ENCODE data around the gene PKP4.
"Not testable (repeated sequence)": the region's sequence is repeated elsewhere in the genome, so short reads cannot be mapped to it uniquely, and the experiment has no call there.

Gene PKP4

DNA sequence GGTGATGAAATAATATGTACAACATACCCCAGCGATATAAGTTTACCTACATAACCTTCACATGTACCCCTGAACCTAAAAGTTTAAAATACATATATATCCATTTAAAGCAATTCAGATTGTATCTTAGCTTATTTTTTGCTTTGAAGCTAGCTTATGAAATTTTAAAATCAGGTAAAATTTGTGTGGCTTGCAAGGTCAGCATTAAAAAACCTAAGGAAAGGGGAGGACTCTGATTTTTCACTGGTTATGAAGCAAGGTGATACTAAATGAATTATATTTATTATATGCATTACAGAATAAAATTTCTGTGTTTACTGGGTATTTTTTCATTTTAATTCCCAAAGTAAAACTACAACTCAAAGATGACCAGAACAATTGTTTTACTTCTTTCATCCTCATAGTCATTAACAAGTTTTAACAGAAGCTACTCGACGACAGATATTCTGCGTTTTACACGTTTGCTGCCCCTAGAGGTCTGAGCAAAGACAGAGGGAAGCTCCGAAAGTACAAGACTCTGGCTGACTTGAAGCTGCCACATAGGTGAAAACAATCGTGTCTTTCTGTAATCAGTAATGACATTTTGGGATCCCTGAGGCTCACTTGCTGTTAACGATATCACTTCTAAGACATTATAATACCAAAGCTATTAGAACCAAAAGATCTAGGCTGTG is 17.1 kb downstream of the PKP4 start:
- DNase-seq: peak; percentile 16

DNA sequence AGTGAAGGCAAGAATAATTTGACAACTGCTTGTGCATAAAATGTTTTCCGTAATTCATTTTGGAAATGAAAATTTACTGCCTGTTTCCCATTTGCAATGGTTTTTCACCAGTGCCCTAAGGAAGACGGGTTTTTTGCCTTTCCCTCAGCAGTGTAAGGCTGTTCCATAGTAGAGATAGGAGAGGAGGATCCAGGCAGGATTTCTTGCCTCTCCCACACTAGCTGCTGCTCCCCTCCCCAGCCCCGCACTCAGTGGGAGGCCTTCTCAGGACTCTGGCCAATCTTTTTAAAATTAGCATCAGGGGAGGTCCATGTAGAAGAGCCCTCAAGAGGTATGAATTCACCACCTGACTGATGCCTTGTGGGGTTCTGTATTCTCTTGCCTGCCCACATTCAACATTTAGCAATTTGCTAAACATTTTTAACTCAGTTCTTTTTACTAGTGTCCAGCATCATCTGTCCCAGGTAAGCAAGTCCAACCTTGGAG is 17.8 kb downstream of the PKP4 start:
- not testable (repeated sequence) for DNase-seq

DNA sequence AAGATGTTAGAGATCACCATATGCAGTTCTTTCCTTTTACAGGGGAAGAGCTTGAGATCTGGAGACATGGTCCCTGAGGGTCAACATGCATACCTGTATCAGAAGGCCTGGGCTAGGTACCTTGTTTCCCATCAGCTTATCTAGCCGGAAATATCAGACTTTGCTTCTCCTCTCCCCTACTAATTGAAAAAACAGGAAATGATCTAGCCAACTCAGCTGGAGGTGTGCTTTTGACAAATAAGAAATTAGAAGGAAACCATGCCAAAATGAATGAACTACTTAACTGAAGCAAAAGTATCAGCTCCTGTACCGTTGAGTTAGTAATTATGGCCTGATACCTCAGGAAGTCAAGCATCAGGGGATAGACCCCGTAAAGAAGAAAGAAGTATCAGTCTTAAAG is 20.4 kb downstream of the PKP4 start:
- no peak for DNase-seq

DNA sequence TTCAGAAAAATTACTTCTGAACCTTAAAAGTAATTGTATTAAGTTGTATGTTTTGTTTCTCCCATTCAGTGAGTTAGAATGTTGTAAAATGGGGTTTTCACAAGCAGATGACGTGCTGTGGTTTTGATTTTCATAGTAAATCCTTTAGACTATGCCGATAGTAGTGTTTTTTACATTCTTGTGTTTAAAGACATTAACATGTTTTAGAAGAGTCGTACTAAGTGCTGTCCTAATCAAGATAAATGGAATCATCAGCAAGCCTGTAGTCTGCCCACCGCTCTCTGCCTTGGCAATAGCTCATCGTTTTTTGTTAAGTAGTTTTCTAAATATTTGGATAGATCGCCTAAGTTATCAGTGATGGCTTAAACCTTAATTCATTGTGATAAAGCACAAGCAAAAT is 21.5 kb downstream of the PKP4 start:
- no peak for DNase-seq

DNA sequence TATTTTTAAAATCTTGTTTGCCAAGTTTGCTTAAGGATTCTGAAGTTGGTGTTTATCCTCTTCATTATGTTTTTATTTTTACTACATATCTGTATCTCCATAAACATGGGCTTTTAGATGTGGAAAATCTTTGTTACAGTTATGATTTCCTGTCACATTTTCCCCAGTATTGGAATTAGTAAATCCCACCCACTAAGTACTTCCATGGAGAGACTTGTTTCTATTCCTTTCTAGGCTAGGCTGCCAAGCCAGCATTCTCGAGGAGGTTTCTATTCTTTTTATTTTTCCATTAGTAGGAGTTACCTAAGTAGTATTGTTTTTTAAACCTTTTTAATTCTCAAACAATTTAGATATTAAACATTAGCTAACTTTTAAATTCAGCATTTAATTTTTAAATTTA is 22.1 kb downstream of the PKP4 start:
- no peak for DNase-seq

DNA sequence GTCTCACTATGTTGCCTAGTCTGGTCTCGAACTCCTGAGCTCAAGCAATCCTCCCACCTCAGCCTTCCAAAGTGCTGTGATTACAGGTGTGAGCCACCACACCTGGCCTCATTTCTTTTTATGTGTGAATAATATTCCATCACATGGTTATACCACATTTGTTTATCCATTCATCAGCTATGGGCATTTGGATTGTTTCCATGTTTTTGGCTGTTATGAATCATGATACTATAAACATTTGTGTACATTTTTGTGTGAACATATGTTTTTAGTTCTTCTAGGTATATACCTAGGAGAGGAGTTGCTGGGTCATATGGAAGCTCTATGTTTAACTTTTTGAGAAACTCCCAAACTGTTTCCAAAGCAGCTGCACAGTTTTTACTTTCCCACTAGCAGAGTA is 24.4 kb downstream of the PKP4 start:
- no peak for DNase-seq

DNA sequence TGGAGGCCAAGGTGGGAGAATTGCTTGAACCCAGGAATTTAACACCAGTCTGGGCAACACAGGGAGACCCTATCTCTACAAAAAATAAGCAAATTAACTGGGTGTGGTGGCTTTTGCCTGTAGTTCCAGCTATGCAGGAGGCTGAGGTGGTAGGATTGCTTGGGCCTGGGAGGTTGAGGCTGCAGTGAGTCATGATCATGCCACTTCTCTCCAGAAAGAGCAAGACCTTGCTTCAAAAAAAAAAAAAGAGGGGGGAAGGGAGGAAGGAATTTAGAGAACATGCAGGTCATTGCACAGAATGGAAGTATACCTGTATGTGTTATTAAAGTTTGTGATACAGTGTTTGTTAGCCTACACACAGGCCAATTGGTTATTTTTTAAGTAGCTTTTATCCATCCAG is 25.8 kb downstream of the PKP4 start:
- no peak for DNase-seq

DNA sequence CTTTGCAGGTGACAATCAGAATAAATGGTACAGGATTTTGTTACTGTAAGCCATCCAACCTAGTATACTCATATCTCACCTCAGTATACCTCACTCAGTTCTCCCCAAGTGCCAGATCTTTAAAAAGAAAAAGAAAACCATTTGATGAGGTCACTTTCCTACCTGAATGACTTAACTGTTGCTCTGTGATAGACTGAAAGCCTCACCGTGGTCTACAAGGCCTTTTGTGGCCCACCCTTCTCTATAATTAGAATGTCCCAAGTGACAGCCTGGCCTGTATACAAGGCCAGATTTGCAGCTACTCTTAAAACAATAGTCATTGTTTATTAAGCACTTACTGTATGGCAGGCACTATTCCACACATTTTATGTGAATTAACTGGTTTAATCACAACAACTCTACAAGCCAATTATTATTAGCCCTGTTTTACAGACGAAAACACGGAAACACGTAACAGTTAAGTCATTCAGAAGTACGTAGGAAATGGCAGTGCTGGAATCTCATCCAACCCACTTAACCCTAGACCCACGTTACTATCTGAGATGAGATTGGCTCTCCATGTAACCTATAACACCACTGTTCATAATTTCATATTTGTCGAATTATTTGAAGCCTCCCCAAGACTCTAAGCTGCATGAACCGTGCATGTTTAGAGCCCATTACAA is 28.3 kb downstream of the PKP4 start:
- no peak for DNase-seq

DNA sequence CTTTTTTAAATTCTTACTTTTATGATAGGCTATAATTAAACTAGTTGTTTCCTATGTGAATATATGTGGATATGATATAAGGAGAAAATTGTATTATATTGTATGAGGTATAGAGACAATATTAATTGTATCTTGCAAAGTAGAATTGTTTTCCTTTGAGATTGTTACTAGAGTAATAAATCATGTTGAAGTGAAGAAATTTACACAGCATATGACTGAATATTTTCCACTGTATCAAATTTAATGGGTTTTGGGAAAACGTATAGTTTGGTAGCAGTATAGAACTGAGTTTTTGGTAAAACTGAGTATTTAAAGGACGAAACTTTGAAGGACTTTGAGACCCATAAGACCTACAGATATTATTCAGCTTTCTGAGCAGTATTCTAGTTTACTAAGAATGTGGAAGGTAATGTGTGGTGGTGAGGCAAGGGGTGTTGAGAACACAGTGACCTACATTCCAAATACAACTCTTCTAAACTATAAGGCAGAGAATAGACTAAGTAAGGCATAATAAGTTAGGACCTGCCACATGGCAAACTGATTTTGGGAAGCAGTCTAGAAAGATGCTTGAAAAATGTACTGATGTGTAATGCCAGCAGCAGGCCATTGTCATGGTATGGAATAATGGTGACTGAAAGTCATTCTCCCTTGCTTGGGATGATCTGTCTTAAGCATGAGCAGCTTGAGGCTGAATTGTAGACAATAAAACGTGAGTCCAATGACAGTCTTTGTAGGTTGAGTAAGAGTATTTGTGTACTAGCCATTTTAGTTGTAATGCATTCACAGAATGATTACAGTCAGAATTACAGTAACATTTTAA is 29.6 kb downstream of the PKP4 start:
- no peak for DNase-seq

DNA sequence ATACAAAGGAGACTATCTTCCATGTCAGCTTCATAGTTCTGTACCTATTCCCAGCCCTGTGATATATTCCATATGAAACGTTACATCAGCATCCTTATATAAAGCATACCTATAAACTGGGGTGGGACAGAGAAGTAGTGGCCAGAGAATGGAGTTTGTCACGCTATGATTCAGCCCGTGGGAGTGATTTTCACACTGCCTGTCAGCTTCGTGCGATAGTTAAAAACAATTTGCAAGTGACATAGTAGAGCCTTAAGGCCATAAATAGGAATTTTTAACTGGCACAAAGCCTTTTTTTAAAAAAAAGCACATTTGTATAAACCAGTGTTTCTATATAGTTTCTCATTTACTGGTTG is 30.2 kb downstream of the PKP4 start:
- no peak for DNase-seq

DNA sequence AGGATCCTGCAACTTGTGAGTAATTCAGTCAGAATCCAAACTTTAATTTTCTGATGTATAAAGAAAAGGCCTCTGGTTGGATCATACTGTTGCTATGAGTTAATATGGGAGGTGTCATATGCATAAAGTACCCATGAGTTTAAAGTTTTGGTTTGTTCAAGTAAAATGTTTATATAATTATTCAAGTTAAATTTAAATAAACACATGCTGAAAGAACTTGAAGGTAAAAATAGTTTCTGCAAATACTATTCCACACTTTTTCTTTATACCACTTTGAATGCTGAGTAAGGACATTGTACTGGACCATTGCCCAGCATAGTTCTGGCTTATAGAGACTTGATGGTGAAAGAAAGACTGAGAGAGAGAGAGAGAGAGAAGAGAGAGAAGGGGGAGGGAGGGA is 30.7 kb downstream of the PKP4 start:
- DNase-seq: no peak

DNA sequence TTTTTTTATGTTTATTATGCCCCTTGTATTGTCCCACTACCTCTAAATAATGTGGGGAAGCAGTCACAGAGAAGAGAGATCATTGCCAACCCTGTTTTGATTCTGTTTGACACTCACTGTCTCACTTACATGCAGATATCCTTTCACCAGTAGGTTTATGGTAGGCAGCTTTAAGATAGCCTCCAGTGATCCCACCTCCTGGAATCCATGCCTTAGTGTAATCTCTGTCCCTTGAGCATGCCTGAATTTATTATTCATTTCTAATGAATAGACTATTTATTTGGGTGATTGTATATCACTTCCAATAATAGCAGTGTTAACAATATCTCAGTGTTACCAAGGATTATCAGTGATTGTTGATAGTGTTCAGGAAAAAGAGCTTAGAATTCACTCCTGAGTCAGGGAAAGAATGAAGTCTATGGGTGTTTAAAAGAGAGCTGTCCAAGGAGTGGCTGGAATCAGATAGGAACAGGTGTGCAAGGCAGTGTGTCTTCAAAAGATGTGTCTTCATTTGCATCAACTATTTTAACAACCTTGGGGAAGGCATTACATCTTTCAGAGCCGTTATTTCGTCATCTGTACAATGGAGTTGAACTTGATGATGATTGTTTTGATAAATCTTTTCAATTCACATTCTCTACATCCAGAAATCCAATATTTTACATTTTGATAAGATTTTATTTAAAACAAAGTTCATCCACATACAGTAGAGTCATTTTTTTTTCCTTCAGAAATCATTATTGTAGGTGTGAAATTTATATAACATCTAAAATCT is 31.9 kb downstream of the PKP4 start:
- DNase-seq: no peak

DNA sequence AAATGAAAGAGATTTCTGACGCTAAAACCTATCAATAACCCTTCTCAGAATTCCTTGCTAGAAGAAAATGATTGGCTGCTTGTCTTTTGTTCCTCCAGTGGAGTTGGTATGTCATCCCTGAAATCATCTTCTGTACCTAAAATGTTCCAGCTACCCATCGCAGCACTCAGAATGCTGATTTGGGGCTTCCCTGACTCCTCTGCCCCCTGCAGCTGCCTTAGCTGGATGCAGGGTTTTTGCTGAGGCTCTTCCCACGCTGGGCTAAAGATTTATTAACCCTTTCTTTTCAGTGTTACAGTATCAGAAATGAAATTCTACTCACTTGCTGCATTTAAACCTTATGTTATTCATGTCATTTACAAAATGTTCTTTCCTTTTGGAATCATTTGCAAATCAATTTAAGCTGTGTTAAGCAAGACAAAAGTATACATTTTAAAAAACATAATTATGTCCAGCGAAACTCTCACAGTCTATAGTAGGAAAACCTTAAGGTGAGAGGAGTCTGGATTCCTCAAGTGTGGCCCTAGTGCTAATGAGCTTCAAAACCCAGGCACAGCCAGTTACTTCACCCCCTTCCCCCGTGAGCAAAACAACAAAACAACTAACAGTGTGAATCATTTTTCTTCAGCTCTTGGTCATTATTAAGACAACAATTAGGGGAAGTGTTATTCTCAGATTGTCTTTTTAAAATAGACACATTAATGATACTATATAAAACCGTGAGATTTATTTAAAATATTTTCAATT is 32.8 kb downstream of the PKP4 start:
- DNase-seq: no peak

DNA sequence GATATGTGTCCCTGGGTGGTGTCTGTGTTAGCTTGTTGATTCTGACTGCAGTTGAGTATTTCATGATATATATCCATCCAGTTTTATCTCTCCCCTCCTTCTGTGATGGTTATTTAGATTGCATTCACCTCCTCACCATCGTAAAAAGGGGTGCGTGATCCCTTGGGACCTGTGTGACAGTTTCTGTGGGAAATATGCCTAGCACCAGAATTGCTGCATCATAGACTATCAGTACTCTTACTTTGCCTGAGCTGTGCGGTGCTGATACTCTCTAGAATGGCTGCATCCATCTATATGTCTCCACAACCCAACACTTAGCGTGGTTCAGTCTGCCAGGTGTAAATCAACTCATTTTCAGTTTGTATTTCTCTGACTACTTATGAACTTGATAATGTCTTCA is 34.3 kb downstream of the PKP4 start:
- DNase-seq: no peak

DNA sequence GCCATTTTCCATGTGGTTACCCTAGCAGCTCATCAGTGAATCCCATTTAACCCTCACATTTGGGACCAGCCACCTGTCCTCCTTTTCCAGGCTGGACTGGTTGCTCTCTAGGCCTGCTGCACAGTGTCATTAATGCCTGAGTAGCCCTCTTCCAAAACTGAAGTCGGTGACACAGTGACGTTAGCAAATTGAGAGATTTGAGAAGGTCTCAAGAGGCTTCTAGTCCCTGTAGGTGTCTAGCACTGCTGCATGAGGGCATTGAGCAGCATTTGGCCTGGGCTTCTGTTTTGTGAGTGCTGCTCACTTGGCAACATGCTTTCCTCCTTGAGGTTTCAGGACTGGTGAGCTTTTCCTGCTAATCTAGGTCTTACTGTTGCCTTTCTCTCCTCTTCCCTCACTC is 36.7 kb downstream of the PKP4 start:
- no peak for DNase-seq

DNA sequence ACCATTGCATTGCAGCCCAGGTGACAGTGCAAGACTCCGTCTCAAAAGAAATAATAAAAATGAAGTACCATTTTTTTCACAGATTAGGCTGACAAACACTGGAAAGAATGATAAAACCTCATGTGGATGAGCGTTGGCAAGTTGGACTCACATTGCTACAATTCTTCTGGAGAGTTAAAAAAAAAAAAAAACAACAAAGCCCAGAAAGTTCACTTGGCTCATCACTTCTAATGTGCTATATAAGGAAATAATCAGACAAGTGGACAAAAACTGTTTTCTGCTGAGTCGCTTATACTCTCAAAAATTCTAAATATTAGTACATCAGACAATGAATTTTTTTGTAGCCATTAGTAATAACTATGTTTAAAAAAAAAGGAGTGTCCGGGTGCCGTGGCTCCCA is 38.4 kb downstream of the PKP4 start:
- DNase-seq: no peak

DNA sequence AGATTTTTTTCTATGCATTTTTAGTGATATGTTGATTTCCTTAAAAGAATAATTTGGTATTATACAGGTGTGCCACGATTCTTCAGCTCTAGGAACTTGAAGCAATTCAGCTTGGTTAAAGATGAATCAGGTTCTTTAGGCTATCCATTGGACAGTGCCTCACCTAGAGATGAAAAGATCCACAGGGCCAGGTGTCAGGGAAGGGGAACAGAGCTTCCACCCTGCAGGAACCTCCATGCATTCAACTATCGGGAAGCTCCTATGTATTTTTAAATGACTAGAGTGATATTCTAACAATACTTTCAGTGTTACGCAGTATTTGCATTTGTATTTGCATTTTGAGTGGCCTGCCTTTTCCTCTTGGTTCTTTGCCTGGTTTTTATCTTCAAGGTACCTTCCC is 40.2 kb downstream of the PKP4 start:
- no peak for DNase-seq

DNA sequence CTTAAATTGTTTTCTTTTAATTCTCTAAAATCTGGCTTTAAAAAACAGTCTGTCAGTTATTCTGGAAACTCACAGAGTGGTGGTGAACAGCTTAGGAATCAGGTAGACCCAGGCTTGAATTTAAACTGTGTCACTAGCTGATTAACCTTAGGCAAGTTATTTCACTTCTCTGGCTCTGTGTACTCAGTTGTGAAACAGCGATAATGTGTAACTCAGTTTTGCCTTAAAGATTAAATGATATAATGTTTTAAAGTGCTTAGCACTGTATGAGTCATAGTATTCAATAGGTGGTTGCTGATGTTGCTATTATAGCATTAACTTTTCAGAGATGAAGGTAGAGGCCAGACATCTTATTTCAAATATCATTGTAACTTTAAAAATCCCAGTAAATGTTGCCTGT is 40.7 kb downstream of the PKP4 start:
- peak; percentile 36 for DNase-seq

DNA sequence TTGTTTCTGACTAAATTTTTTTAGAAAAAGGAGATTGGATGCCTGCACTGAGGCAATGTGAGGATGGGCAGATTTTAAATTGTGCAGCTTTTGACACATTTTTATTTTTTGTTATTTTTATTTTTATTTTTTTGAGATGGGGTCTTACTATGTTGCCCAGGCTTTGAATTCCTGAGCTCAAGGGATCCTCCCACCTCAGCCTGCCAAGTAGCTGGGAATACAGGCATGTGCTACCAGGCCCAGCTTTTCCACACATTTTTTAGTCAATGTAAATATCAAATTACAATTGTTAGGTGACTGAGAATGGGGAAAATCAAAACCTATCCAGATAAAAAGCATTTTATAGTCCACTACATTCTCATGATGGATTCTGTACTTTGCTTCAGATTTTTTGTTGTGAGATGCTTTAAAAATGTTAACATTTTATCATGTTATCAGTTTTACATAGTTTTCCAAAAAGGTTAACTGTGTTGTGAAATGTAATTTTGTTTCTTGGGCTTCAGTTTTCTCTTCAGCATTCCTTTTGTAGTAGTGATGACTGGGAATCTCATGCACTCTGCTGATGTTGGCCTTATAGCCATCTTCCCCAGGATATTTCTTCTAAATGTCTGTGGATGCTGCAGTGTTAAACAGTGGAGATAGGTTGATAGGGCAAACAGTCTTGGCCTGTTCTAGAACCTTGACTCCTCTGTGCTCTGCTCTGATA is 41.4 kb downstream of the PKP4 start:
- DNase-seq: no peak

DNA sequence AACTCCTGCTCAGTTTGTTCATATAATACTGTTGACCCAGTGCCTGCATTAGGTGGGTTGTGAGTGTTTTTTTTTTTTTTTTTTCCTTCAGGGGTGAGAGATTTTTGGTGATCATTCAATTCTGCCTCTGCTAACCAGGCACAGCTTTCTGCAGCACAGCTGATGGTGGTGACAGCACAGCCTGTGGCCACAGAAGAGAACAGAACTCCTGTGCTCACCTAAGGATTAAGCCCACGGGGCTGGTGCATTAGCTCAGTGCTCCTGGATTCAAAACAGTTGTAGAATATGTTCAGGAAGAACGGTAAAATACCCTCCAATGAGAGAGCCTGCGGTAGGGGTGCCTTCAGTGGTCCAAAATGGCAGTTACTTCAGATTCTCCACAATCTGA is 42.0 kb downstream of the PKP4 start:
- DNase-seq: no peak

DNA sequence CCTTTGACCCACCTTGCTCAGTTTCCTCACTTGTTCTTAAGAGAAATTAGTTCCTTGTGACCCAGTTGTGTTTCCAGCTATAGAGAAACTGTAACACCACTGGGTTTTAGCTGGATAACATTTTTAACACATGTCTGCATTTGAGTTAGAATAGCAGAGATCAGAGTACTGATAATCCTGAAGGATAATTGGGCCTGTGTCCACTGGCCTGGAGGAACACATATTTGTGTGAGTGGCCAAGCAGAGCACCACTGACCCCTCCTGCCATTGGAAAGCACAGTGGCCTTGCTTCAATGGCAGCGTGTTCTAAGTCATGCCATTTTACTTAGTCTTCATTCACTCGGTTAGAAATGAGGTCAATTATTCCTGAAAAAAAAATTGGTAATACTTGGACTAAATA is 42.6 kb downstream of the PKP4 start:
- DNase-seq: no peak

DNA sequence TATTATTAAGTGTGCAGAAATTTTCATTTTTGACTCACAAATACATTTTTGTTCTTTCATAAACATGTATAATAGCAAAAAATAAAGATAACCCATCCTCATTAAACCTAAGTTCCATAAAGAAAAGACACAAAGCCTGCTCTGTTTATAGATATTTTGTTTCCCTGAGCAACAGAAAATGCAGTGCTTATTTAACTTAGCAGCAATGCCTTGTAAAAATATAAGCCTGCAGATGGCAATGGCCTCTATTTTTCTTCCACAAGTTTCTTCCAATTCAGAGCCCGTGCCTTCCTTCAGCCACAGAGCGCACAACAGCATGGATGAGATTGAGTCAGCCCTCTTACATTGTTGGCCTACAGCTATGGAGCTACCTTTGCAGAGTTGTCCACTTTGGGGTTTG is 43.6 kb downstream of the PKP4 start:
- no peak for DNase-seq
